ENCODE data around the gene HES4.

GRCh38 chr1:951364-951763, 48.5 kb downstream of the HES4 start:
- TF ChIP-seq SRF (IDR thresholded peaks at IDR 0.05; ENCODE audit: low read depth) = no peak
- TF ChIP-seq RAD21 (IDR thresholded peaks at IDR 0.05; ENCODE audit: low read depth) = peak; percentile 37
- TF ChIP-seq EZH2 (IDR thresholded peaks at IDR 0.05) = no peak
- TF ChIP-seq, protein P1, sequence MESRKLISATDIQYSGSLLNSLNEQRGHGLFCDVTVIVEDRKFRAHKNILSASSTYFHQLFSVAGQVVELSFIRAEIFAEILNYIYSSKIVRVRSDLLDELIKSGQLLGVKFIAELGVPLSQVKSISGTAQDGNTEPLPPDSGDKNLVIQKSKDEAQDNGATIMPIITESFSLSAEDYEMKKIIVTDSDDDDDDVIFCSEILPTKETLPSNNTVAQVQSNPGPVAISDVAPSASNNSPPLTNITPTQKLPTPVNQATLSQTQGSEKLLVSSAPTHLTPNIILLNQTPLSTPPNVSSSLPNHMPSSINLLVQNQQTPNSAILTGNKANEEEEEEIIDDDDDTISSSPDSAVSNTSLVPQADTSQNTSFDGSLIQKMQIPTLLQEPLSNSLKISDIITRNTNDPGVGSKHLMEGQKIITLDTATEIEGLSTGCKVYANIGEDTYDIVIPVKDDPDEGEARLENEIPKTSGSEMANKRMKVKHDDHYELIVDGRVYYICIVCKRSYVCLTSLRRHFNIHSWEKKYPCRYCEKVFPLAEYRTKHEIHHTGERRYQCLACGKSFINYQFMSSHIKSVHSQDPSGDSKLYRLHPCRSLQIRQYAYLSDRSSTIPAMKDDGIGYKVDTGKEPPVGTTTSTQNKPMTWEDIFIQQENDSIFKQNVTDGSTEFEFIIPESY (IDR thresholded peaks at IDR 0.05; ENCODE audit: extremely low read depth, insufficient replicate concordance, low read length) = no peak
- TF ChIP-seq, protein P2, sequence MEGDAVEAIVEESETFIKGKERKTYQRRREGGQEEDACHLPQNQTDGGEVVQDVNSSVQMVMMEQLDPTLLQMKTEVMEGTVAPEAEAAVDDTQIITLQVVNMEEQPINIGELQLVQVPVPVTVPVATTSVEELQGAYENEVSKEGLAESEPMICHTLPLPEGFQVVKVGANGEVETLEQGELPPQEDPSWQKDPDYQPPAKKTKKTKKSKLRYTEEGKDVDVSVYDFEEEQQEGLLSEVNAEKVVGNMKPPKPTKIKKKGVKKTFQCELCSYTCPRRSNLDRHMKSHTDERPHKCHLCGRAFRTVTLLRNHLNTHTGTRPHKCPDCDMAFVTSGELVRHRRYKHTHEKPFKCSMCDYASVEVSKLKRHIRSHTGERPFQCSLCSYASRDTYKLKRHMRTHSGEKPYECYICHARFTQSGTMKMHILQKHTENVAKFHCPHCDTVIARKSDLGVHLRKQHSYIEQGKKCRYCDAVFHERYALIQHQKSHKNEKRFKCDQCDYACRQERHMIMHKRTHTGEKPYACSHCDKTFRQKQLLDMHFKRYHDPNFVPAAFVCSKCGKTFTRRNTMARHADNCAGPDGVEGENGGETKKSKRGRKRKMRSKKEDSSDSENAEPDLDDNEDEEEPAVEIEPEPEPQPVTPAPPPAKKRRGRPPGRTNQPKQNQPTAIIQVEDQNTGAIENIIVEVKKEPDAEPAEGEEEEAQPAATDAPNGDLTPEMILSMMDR (IDR thresholded peaks at IDR 0.05 in 2 of 3, conservative IDR thresholded peaks at IDR 0.05 in 1 of 3; ENCODE audit: borderline replicate concordance in 1 of 3, insufficient read depth in 1 of 3, low read depth in 2 of 3, low read length in 2 of 3) = peak in 2 of 3 experiments; percentile 46 to 55; a peak in 5 of 6 replicates
- no peak for TF ChIP-seq POLR2AphosphoS5 (IDR thresholded peaks at IDR 0.05; ENCODE audit: low read depth, low read length)
- TF ChIP-seq JUND (IDR thresholded peaks at IDR 0.05) = no peak
- TF ChIP-seq TCF7L2 (IDR thresholded peaks at IDR 0.05; ENCODE audit: borderline replicate concordance, extremely low read depth, insufficient read depth, insufficient read length) = no peak
- no peak for TF ChIP-seq CBX3 (IDR thresholded peaks at IDR 0.05; ENCODE audit: low read depth)
- TF ChIP-seq, protein P3, sequence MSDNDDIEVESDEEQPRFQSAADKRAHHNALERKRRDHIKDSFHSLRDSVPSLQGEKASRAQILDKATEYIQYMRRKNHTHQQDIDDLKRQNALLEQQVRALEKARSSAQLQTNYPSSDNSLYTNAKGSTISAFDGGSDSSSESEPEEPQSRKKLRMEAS (IDR thresholded peaks at IDR 0.05) = no peak
- no peak for TF ChIP-seq YY1 (IDR thresholded peaks at IDR 0.05; ENCODE audit: extremely low read depth, insufficient replicate concordance, low read depth, low read length)
- no peak for TF ChIP-seq CEBPB (IDR thresholded peaks at IDR 0.05; ENCODE audit: low read depth)
- TF ChIP-seq REST (IDR thresholded peaks at IDR 0.05; ENCODE audit: low read depth) = no peak
- TF ChIP-seq POLR2A (IDR thresholded peaks at IDR 0.05; ENCODE audit: borderline replicate concordance, extremely low read depth, insufficient read depth, insufficient read length) = no peak

Measured in HCT116 (cell line).